T-helper 1 cell (primary cell): ENCODE measurements around the gene FXYD7.
"Not testable (repeated sequence)": the region's sequence is repeated elsewhere in the genome, so short reads cannot be mapped to it uniquely, and the experiment has no call there.

Experiments
- DNase-seq, 5 donors: peaks; one replicate each; pipeline ENCODE4 v3.0.0-alpha.2; 2012 to 2020

Gene FXYD7

DNA sequence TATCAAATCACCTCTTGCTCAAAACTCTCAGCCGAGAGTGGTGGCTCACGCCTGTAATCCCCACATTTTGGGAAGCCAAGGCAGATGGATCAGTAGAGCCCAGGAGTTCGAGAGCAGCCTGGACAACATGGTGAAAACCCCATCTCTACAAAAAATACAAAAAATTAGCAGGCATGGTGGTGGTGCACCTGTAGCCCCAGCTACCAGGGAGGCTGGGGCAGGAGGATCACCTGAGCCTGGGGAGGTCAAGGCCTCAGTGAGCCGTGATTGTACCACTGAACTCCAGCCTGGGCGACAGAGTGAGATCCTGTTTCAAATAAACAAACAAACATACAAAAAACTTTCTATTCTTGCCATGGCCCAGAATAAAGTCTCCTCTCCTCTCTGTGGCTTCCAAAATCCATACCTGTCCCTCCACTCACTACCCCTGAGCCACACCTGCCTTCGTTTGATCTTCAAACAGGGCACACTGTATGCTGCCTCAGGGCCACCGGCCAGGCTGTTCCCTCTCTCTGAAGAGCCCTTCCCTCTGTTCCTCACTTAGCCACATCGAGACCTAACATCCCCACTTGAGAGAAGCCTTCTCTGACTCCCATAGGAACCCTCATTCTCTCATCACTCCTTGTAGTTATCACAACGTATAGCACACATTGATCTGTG, 14.5 kb upstream of the FXYD7 start:
- no peak for DNase-seq

DNA sequence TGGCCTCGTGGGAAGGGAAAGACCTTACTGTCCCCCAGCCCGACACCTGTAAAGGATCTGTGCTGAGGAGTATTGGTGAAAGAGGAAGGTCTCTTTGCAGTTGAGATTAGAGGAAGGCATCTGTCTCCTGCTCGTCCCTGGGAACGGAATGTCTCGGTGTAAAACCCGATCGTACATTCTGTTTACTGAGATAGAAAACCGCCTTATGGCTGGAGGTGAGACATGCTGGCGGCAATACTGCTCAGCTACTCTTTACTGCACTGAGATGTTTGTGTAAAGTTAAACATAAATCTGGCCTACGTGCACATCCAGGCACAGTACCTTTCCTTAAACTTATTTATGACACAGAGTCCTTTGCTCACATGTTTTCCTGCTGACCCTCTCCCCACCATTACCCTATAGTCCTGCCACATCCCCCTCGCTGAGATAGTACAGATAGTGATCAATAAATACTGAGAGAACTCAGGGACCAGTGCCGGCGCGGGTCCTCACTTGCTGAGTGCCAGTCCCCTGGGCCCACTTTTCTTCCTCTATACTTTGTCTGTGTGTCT, 13.3 kb upstream of the FXYD7 start:
- DNase-seq = not testable (repeated sequence)

DNA sequence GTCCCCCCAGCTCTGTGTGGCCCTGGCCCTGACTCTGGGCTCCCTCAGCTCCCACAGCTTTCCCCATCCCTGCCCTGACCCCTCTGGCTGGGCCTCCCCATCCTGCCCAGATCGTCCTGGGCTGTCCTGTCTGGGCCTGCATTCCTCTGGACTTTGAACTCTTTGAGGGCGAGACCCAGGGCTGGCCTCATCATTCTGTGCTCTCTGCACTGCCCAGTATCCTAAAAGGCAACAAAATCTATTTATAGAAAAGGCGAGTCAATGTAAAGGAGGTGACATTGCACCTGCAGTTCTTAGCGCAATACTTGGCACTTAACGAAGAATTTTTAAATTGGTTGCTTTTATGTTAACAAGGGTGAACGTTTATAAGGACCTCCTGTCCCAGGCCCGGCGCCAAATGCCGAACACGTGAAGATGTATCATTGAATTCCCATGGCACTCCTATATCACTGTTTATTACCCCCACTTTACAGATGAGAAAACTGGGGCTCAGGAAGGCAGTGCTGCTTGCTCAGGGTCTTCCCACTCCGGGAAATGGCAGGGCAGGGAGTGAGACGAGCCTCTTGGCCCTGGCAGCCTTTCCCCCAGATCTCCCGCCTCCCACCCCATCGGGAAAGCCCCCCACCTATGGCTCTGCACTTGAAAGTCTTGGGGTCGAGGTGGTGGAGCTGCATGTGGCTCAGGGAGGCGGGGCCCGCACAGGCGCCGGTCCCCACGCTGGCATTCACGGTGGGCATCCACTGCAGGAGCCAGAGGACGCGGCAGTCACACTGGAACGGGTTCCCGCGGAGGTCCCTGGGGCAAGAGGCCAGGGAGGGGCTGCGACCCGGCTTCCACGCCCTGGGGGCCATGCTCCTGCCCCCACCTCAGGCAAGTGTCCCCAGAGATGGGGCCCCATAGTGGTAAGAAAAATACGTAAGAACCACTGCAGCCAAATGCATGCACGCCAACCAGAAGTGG, 12.0 kb upstream of the FXYD7 start:
- no peak for DNase-seq

DNA sequence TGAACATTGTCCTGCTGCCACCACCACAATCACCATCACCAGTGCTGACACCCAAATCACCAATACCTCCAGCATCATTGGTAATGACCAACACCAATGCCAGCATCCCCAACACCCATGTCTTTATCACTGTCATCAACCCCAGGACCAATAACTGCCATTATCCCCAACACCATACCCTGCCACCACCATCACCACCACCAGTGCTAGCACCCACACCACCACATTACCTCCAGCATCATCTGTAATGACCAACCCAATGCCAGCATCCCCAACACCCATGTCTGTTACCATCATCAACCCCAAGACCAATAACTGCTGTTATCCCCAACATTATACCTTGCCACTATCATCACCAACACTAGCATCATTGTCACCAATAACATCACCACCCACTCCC, 10.8 kb upstream of the FXYD7 start:
- no peak for DNase-seq

DNA sequence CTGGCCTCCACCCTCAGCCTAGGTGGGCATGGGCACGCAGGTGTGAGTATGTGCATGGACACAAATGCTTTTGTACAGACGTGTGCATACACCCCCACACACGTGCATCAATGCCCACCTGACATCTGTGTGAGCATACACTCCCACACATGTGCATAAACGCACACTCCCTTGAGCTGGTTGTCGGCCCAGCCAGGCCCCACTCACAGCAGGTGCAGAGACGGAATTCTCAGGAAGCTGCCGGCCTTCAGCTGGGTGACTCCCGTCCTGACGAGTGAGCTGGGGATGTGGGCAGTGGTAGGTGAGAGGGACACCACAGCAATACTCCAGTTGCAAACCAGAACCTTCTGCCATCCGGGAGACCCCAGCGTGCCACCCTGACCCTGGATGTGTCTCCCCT, 9.2 kb upstream of the FXYD7 start:
- no peak for DNase-seq

DNA sequence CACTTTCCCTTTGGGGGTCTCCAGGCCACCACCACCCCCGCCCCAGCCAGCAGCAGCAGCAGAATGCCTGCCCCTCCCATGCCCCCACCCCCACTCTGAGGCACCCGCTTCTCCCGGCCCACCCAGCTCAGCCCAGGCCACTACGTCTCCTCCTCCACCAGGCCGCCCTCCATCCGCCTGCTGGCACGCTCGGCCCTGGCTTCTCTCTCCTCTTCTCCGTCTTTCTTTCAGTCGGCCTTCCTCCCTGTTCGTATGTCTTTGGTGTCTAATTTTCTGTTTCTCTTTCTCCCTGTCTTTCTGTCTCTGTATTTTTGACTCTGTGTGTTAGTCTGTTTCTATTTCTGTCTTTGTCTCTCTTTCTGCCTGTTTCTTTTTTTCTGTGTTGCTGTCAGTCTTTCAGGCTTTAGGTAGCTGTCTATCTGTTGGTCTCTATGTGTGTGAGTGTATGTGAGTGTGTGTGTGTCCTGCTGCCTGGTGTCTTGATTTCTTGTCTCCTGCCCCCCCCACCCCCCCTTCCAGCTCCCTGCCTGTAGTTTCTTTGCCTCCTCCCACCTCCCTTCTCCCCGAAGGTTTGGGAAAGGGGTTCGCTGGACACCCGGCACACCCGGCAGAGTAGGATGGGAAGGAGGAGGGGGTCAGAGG, 8.3 kb upstream of the FXYD7 start, which contains the start of gene LGI4:
TSS of gene LGI4 (minus strand) at position 459 of the 642 bp plus-strand sequence. CDS start at position 80, 379 bp downstream.
- DNase-seq = no peak

DNA sequence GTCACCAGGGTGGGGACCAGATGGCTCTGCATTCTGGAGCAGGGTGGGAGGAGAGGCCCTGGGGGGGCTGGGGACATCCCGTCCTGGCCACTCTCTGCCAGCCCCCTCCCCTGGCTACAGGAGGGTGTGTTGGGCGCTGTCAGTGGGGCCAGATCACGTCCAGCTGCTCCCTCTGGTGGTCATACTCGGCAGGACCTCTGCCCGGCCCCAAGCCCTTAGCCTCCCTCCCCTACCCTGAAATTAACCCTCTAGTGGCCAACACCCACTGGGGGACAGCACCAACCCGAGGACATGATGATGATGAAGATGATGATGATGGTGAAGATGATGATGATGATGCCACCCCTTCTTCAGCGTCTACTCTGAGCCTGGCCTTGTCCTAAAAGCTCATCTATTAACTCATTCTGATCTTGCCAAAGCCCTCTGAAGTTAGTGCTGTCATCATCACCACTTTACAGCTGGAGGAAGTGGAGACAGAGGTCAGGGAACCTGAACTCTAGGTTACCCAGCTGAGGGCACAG, 7.6 kb upstream of the FXYD7 start:
- DNase-seq = peak in 4 of 5 donors; percentile 34 to 65 (median 50)

DNA sequence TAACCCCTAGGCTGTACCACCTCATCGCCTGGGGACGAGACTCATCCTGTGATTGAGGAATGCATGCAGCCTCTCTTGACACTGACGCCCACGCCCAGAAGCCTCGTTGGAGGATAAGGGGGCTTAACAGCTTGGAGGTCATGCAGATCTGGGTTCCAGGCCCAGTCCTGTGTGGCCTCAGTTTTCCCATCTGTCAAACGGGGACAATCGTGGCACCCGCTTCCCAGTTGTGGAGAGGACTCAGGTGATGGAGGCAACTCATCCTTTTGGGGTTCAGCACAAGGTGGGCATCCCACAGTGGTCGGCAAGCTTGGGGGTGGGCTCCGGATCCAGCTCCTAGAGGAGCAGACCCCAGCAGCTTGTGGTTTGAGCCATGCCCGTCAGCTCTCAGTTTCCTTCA, 6.8 kb upstream of the FXYD7 start:
- DNase-seq = no peak

DNA sequence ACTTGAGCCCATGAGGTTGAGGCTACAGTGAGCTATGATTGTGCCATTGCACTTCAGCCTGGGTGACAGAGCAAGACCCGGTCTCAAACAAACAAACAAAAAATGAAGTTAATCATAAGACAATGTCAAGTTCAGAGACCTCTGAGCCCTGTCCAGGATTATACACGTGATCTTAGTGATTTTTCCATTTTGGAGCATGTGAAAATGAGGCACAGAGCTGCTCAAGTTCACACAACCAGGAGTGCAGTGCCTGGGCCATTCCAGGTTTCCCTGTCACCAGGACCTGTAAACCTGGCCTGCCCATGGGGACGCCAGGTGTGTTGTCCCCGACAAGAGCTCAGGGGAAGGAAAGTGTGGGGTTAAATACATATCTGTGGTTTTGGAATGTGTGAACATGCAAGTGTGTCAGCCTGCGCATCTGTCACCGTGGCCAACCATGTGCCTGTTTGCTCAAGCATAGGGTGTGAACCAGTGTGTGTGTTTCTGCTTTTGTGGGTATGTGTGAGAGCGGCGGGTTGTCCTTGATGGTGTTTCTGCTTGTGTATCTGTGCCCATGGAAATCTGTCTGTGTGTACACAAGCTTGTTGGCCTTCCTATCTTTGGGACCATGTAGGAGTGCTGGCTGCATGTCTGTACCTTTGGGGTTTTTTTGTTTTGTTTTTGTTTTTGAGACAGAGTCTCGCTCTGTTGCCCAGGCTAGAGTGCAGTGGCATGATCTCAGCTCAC, 5.9 kb upstream of the FXYD7 start:
- DNase-seq = no peak

DNA sequence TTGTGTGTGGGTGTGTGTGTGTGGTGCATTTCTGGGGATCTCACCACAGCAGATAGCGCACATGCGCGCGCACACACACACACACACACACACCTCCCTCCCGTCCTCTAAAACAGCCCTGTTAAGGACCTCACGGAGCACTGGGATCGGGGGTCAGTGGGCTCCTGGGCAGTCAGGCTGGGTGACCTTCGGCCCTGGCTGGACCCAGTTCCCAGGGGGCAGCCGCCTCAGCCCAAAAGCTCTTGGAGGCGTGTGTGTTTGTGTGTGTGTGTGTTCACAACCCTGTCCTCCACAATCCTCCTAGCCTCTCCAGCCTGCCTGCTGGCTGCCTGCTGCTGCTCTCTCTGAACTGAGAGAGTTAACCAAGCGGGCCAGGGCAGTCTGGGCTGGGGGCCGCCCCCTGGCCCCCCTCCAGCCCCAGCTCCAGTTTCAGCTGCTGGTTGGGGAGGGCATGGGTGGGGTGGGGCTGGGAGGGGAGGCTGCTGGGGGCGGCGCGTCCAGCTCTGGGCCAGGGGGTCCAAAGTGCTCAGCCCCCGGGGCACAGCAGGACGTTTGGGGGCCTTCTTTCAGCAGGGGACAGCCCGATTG, 4.7 kb upstream of the FXYD7 start, which contains the start of gene FXYD1:
TSS of gene FXYD1 (plus strand) at position 520 of the 588 bp plus-strand sequence. CDS start 1,256 bp downstream, outside the sequence.
- no peak for DNase-seq

DNA sequence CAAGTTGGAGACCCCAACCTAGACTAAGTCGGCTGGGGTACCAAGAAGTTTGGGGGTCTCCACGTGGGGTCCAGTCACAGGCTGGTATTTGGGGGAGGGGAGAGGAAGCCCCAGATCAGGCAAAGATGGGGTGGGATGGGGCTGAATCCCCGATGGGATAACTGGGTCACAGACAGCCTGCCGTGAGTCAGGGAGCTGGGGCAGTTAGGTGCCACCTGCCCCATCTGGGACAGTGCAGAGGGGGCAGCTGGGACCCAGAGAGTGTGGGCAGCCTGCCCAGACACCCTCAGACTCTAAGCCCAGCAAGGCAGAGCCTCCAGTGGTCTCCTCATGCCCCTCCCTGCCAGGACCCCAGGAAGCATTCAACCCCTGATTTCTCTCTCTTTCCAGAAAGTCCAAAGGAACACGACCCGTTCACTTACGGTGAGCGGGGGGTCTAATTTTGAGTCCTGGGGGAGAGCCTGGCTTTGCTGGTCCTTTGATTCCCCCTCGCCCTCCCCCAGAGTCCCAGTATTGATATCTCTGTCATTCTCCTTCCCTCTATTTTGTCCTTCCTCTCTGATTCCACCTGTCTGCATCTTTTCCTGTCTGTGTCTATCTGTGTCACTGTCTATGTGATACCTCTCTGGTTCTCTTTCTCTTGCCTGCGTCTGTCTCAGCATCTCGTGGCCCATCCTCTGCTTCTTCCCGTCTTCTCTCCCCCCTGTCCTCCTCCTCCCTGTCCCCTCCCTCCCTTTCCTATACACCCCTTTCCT, 2.7 kb upstream of the FXYD7 start:
- no peak for DNase-seq

DNA sequence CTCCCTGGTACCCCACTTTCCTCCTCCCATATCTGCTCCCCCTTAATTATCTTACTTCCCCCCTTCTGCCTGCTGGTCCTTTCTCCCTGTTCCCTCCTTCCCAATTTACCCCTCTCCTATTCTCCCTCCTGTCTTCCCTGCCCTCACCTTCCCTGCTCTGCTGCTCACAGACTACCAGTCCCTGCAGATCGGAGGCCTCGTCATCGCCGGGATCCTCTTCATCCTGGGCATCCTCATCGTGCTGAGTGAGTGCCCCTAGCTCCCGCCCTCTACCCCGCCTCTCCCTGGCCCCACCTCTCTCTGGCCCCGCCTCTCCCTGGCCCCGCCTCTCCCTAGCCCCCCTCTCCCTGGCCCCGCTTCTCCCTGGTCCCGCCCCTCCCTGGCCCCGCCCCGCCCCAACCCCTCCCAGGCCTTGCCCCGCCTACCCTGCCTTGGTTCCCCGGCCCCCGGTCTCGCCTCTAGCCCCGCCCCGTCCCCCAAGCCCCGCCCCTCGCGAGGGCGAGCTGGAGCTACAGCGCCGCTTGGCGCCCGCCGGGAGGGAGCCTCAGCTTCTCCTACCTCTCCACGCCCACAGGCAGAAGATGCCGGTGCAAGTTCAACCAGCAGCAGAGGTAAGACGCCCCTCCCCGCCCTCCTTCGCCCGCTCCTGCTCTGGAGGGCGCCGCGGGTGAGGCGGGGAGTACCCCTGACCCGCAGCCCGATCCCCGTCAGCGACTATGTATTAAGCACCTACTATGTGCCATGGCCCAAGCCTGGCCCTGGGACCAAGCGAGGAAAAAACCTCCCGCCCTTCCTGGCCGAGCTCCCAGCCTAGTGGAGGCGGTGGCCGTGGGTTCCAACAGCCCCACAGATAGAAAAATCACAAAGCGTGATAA, 1.9 kb upstream of the FXYD7 start:
- peak; percentile 92 to 95 (median 93) for DNase-seq

DNA sequence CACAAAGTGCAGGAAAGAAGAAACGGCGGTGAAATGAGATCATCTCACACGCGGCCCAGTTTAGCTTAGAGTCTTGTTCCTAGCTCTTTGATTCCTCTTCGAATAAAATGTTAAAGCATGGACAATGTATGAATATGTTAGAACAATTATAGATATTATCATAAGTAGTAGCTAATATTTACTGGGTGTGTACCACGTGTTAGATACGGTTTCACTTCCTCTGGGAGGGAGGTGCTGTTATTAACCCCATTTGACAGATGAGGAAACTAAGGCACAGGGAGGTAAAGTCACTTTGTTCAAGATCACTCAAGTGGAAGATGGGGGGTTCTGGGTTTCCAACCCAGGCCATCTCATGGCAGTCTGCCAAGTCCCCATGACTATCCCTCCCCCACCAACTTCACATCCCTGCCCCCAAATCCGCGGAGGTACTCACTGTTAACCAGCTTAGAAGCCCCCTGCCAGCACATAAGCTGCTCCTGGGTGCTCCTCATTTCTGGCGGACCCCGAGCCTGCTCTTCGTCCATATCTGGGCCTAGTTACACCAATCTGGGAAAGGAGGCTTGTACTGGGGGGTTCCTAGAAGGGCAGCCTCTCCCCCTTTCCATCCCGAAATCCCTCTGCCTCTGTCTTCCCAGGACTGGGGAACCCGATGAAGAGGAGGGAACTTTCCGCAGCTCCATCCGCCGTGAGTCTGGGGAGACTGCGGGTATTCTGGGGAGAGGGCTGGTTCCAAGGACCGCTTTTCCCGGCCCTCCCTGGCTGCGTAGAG, 1.0 kb upstream of the FXYD7 start:
- DNase-seq = no peak

DNA sequence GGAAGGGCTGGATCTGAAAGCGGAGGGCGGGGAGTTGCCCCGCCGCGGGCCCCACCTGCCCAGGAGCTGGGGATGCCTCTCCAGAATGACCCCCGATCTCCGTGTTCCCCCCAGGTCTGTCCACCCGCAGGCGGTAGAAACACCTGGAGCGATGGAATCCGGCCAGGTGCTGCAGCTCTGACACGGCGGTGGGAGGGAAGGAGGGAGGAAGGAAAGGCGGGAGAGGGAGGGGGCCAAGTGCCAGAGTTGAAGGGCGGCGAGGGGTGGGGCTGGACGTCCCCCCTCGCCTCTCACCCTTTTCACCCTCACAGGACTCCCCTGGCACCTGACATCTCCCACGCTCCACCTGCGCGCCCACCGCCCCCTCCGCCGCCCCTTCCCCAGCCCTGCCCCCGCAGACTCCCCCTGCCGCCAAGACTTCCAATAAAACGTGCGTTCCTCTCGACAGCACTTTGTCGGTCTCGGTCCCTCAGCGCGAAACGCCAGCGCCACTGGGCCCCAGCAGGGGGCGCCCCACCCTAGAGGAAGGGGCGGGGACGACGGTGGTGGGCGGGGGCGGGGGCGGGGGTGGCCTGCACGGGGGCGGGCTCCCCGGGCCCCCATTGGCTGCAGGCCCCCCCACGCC, 337 bp upstream of the FXYD7 start:
- DNase-seq = peak; percentile 50 to 71 (median 62)

DNA sequence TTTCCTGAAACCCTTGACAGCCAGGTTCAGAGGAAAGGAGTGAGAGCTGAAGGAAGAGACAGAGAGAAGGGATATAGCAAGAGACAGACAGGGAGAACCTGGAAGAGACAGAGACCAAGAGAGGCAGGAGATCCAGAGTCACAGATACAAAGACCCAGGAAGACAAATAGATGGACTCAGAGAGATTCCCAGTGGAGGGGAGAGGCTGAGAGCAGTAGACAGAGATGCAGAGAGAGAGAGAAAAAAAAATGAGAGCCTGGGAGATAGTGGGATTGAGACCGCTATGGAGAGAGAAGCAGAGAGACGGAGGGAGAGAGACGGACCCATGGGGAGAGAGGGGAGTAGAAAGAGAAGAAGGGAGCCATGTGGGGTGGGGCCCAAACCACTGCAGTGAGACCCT, 763 bp downstream of the FXYD7 start:
- no peak for DNase-seq

DNA sequence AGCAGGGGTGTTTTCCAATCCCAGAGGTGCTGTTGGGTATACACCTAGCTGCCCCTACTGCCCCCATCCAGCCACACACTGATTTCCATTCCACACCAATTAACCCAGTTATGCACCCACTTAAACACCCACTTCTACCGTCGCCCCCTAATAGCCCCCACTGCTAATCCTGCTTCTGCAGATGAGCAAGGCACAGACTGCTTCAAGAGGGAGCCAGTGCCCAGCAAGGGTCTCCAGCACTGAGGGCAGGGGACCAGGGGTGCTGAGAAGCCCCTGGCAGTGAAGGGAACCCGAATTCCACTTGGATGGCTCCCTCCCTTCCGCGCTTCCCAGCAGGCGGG, 1.2 kb downstream of the FXYD7 start:
- no peak for DNase-seq

DNA sequence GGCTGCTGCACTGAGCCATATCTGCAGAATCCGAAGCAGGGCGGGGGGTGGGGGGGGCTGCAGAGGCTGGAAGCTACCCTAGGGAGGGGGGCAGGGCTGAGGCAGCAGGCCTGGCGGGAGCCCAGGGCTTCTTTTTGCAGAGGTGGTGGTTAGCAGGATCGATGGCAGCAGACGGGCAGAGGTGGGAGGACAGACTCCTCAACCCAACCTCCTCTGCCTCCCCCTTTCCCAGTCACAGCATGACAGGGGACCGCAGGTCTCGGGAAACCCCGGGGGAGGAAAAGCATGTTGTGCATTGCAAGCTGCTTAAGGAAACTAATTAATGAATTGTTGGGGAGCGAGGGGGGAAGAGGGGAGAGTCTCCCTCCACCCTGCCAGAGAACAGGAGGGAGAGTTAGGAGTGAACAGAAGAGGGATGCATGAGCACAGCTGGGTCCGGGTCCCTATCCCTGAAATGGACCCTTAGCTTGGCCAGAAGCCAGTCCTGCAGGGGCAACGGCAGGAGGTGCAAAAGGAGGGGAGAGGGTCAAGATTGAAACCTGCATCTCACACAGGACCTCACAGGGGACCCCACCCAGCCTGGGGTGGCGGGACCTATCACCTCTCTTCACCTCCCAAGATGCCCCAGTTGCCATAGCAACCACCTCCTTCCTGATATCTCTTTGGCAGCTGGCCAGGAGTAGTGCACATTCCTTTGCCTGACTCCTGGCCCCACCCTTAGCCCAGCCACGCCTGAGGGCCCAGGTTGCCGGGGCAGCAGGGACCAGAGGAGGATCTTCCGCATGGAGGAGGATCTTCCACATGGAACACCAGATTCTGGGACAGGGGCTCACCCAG, 1.8 kb downstream of the FXYD7 start:
- peak in 3 of 5 donors; percentile 25 to 27 (median 25) for DNase-seq
